Tibial artery (tissue), 4 donors: ENCODE results near the gene SBF2.

Source experiments
- DNase-seq, 2 donors: peaks; one replicate each; pipeline ENCODE4 v3.0.0-alpha.2; 2019
- H3K27ac ChIP-seq, 2 donors: fragments of 200-600 bp; sonication (generic) in 1 of 2; 1 replicate in 1 of 2; 2 replicates in 1 of 2; pipeline ENCODE4 v1.5.1; 2018 to 2019; ENCODE audit warnings: mild to moderate bottlenecking in 1 of 2
- H3K27me3 ChIP-seq, 2 donors: fragments of 200-600 bp; sonication (generic) in 1 of 2; one replicate each; pipeline versions ENCODE4 v1.5.1 to v1.6.0; 2016 to 2019
- H3K36me3 ChIP-seq, 3 donors: fragments of 200-600 bp; sonication (generic) in 2 of 3; one replicate each; pipeline ENCODE4 v1.5.1; 2016 to 2019; ENCODE audit warnings: mild to moderate bottlenecking in 2 of 3
- H3K4me1 ChIP-seq, 4 donors: fragments of 200-600 bp; sonication (generic) in 2 of 4; 1 replicate in 3 of 4; 2 replicates in 1 of 4; pipeline ENCODE4 v1.5.1; 2016 to 2019
- H3K4me3 ChIP-seq, 2 donors: fragments of 200-600 bp; sonication (generic) in 1 of 2; 1 replicate in 1 of 2; 2 replicates in 1 of 2; pipeline ENCODE4 v1.5.1; 2018 to 2019; ENCODE audit warnings: mild to moderate bottlenecking in 2 of 2
- H3K9me3 ChIP-seq, 3 donors: fragments of 200-600 bp; sonication (generic) in 1 of 3; one replicate each; pipeline ENCODE4 v1.5.1; 2016 to 2019
- intact Hi-C: fragments of 100-400 bp; cut with DNase I; formaldehyde crosslinking; loops from one replicate; pipeline ENCODE4 v1.15.0; 2023; ENCODE audit warnings: low total_unique reads
- TF ChIP-seq, protein P1 (sequence below), 2 experiments: fragments of 200-600 bp in 1 of 2; fragments of 450-650 bp in 1 of 2; IDR thresholded peaks; one replicate each; pipeline ENCODE4 v1.5.1; 2017 to 2019; ENCODE audit warnings: antibody characterized with exemption in 2 of 2, mild to moderate bottlenecking in 1 of 2, moderate library complexity in 1 of 2

Gene SBF2

DNA sequence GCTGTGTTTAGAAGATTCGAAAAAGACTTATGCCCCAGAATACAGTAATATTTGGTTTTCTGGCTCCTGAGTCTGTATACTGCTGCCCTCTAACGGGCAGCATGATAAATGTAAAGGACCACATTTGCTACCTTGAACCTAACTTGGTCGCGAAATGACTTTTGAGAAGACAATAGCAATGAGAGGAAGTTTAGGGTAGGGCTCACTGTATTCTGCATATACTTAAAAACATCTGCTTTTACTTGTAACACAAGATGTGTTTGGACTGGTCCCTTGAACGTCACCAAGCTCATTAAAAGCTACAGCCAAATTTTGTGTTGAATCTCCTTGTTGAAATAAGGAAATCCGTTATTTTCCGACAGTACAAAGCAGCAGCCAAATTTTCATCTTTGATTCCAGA lies 321.0 kb downstream of the SBF2 start:
- Histone ChIP-seq H3K4me1 (peaks cover 0 to 8% (median 0%) of the 10 kb centered on the region in 4 donors), H3K36me3 (peaks cover 0 to 4% (median 3%) of the 10 kb centered on the region in 3 donors), H3K27me3 (no peaks in the 10 kb centered on the region), H3K9me3 (no peaks in the 10 kb centered on the region), H3K27ac (no peak overlapping the region), H3K4me3 (no peak overlapping the region)
- TF ChIP-seq, protein P1, sequence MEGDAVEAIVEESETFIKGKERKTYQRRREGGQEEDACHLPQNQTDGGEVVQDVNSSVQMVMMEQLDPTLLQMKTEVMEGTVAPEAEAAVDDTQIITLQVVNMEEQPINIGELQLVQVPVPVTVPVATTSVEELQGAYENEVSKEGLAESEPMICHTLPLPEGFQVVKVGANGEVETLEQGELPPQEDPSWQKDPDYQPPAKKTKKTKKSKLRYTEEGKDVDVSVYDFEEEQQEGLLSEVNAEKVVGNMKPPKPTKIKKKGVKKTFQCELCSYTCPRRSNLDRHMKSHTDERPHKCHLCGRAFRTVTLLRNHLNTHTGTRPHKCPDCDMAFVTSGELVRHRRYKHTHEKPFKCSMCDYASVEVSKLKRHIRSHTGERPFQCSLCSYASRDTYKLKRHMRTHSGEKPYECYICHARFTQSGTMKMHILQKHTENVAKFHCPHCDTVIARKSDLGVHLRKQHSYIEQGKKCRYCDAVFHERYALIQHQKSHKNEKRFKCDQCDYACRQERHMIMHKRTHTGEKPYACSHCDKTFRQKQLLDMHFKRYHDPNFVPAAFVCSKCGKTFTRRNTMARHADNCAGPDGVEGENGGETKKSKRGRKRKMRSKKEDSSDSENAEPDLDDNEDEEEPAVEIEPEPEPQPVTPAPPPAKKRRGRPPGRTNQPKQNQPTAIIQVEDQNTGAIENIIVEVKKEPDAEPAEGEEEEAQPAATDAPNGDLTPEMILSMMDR (IDR thresholded peaks at IDR 0.05): peak; percentile 59 to 79
- DNase-seq: no peak
- intact Hi-C loops: loop anchor here (5.0 kb wide), 1 partner anchor 216 kb away; no protein-coding TSS in a partner anchor

DNA sequence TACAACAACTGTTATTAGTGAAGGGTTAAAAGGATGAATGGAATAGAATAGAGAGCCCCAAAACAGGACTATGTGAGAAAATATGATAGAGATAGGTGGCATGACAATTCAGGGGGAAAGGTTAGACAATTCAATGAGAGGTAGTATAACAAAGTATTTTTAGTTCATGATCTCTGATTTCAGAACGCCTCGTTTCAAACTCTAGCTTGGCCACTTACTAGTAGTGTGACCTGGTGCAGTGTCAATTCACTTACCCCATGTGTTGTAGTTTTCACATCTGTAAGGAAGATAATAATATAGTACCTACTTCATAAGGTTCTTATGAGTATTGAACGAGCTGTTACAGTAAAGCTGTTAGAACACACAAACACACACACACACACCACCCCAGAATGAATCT lies 322.1 kb downstream of the SBF2 start:
- Histone ChIP-seq H3K27me3 (no peaks in the 10 kb centered on the region), H3K36me3 (peaks cover 4 to 7% (median 5%) of the 10 kb centered on the region in 3 donors), H3K27ac (no peak overlapping the region), H3K4me3 (no peak overlapping the region), H3K4me1 (no peaks in the 10 kb centered on the region), H3K9me3 (no peaks in the 10 kb centered on the region)
- no peak for DNase-seq
- intact Hi-C loops: loop anchor here (5.0 kb wide), 1 partner anchor 215 kb away; no protein-coding TSS in a partner anchor
- TF ChIP-seq, protein P1 (IDR thresholded peaks at IDR 0.05): no peak

- intact Hi-C loops: no loop called here
- Histone ChIP-seq H3K27ac (no peak overlapping the region), H3K4me1 (no peaks in the 10 kb centered on the region), H3K27me3 (no peaks in the 10 kb centered on the region), H3K9me3 (no peaks in the 10 kb centered on the region), H3K4me3 (no peak overlapping the region), H3K36me3 (peaks cover 0 to 8% (median 5%) of the 10 kb centered on the region in 3 donors)
- TF ChIP-seq, protein P1 (IDR thresholded peaks at IDR 0.05): no peak
- no peak for DNase-seq
These were observed 325.0 kb downstream of the SBF2 start for GRCh38 chr11:9969068-9969467.

- TF ChIP-seq, protein P1 (IDR thresholded peaks at IDR 0.05): no peak
- intact Hi-C loops: no loop called here
- Histone ChIP-seq H3K36me3 (peaks cover 12 to 42% (median 25%) of the 10 kb centered on the region in 3 donors), H3K9me3 (no peaks in the 10 kb centered on the region), H3K4me3 (no peak overlapping the region), H3K27ac (no peak overlapping the region), H3K27me3 (no peaks in the 10 kb centered on the region), H3K4me1 (no peaks in the 10 kb centered on the region)
- DNase-seq: no peak
These were observed 331.3 kb downstream of the SBF2 start for GRCh38 chr11:9962722-9963121.

- Histone ChIP-seq H3K27ac (no peak overlapping the region), H3K9me3 (no peaks in the 10 kb centered on the region), H3K36me3 (peaks cover 7 to 29% (median 25%) of the 10 kb centered on the region in 3 donors), H3K4me1 (peaks cover 0 to 4% (median 0%) of the 10 kb centered on the region in 4 donors), H3K4me3 (no peak overlapping the region), H3K27me3 (no peaks in the 10 kb centered on the region)
- no peak for DNase-seq
- TF ChIP-seq, protein P1 (IDR thresholded peaks at IDR 0.05): no peak
- intact Hi-C loops: no loop called here
These were observed 336.9 kb downstream of the SBF2 start for GRCh38 chr11:9957072-9957471.

DNA sequence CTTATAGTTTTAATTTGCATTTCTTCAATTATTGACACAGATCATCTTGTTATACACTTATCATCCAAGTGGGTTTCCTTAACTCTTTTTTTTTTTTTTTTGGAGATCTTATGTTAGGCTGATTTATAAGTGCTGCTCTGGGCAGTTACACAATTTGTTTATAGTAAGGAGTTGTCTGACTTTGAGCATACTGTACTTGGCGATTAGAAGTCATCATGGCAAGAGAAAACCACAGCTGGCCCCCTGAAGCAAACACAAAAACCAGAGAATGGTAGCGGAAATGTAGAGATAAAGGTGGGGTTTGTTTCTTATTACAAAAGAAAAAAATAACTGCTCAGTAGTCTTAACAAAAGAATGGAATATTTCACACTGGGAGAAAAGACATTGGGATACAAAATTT lies 337.5 kb downstream of the SBF2 start:
- no peaks in the 10 kb centered on the region for H3K27me3 ChIP-seq
- no peak overlapping the region for H3K27ac ChIP-seq
- peaks cover 0 to 4% (median 0%) of the 10 kb centered on the region in 4 donors for H3K4me1 ChIP-seq
- no peak for DNase-seq
- intact Hi-C loops: no loop called here
- no peaks in the 10 kb centered on the region for H3K9me3 ChIP-seq
- TF ChIP-seq, protein P1 (IDR thresholded peaks at IDR 0.05): no peak
- no peak overlapping the region for H3K4me3 ChIP-seq
- peaks cover 7 to 25% (median 20%) of the 10 kb centered on the region in 3 donors for H3K36me3 ChIP-seq
